HCT116 (cell line): Measurements from ENCODE around the gene SH3BGR. TPM values are rescaled to one million over a fixed set of nuclear protein-coding genes. Genes with fewer than 3 reads are reported as not detected.

Experiments
- ATAC-seq: fragments of 200-7000 bp; cut with Tn5 transposase; 2 replicates; pipeline ENCODE4 v1.9.1; 2020; ENCODE audit warnings: mild to moderate bottlenecking, moderate library complexity
- BruUV-seq: library from RNA; stranded (reverse); fragments of 400-500 nt; replicated peaks from 2 replicates; lab custom pipeline; 2021; lab: Mats Ljungman, UMichigan
- CTCF ChIA-PET: fragments of 300-600 bp; sonication (Branson Sonifier 250); formaldehyde crosslinking; loops from one replicate; lab custom pipeline; 2021; ENCODE audit warnings: antibody characterized with exemption; lab: Charles Lee
- POLR2A ChIA-PET: fragments of 300-600, 350-600 bp; sonication (Branson Sonifier 250); formaldehyde crosslinking; loops from one replicate; lab custom pipeline; 2021; ENCODE audit warnings: antibody characterized with exemption; lab: Charles Lee
- RAD21 ChIA-PET, 2 experiments: fragments of 300-600 bp; sonication (Branson Sonifier 250); formaldehyde crosslinking; loops; one replicate each; lab custom pipeline; 2023; ENCODE audit warnings: low total read pairs in 2 of 2; ENCODE audit not compliant: uncharacterized antibody in 2 of 2, unreplicated experiment in 2 of 2, low non-redundant PET in 1 of 2; lab: Charles Lee
- DNase-seq: peaks from one replicate; pipeline ENCODE4 v3.0.0-alpha.2; 2010; ENCODE audit warnings: low read depth, low spot score
- H2AFZ ChIP-seq: fragments of 200-600 bp; shearing (Covaris generic), sonication (generic); 2 replicates; pipeline ENCODE4 v1.6.1; 2017; ENCODE audit warnings: low read depth, mixed run types, mixed read lengths, antibody characterized with exemption, low read length; ENCODE audit not compliant: poor library complexity, severe bottlenecking
- H3K27ac ChIP-seq: 2 replicates; pipeline ENCODE4 v1.5.1; 2012; ENCODE audit warnings: low read depth, low read length
- H3K27me3 ChIP-seq: fragments of 200-600 bp; sonication (generic); 2 replicates; pipeline ENCODE4 v1.6.1; 2016; ENCODE audit warnings: mixed run types, low read length, mixed read lengths; ENCODE audit not compliant: insufficient read depth
- H3K36me3 ChIP-seq, 2 experiments: fragments of 200-500 bp in 1 of 2; fragments of 200-600 bp in 1 of 2; sonication (Bioruptor generic) in 1 of 2; sonication (generic) in 1 of 2; 2 replicates each; pipeline versions ENCODE4 v1.5.1 to v1.6.1; 2014 to 2016; ENCODE audit warnings: low read length in 2 of 2, inconsistent platforms in 1 of 2, mixed read lengths in 1 of 2, mixed run types in 1 of 2; ENCODE audit not compliant: insufficient read depth in 2 of 2, control insufficient read depth in 1 of 2
- H3K4me1 ChIP-seq, 2 experiments: fragments of 200-600 bp in 1 of 2; sonication (generic) in 1 of 2; 2 replicates each; pipeline versions ENCODE4 v1.5.1 to v1.6.1; 2012 to 2017; ENCODE audit warnings: low read length in 2 of 2, inconsistent platforms in 1 of 2, mild to moderate bottlenecking in 1 of 2, mixed read lengths in 1 of 2, mixed run types in 1 of 2, moderate library complexity in 1 of 2; ENCODE audit not compliant: insufficient read depth in 2 of 2, control insufficient read depth in 1 of 2
- H3K4me2 ChIP-seq: fragments of 200-600 bp; sonication (generic); 2 replicates; pipeline ENCODE4 v1.6.1; 2017; ENCODE audit warnings: mixed run types, low read length, mixed read lengths
- H3K4me3 ChIP-seq, 2 experiments: fragments of 200-600 bp in 1 of 2; sonication (generic) in 1 of 2; replicated peaks in 1 of 2; 2 replicates each; pipeline ENCODE4 v1.5.1; 2011 to 2016; ENCODE audit warnings: low read length in 2 of 2, control low read depth in 1 of 2, low read depth in 1 of 2, mild to moderate bottlenecking in 1 of 2, mixed read lengths in 1 of 2, mixed run types in 1 of 2
- H3K79me2 ChIP-seq: fragments of 200-600 bp; sonication (generic); 2 replicates; pipeline ENCODE4 v1.6.1; 2017; ENCODE audit warnings: mild to moderate bottlenecking, mixed run types, low read length, moderate library complexity, mixed read lengths; ENCODE audit not compliant: insufficient read depth
- H3K9ac ChIP-seq: fragments of 200-600 bp; sonication (generic); 2 replicates; pipeline ENCODE4 v1.6.1; 2016; ENCODE audit warnings: low read length, mixed read lengths
- H3K9me2 ChIP-seq: fragments of 200-600 bp; sonication (generic), shearing (Covaris generic); 2 replicates; pipeline ENCODE4 v1.6.1; 2017; ENCODE audit warnings: mixed run types, mild to moderate bottlenecking, moderate library complexity; ENCODE audit not compliant: insufficient read depth
- H3K9me3 ChIP-seq, 2 experiments: fragments of 200-500 bp in 1 of 2; fragments of 200-600 bp in 1 of 2; sonication (Bioruptor generic) in 1 of 2; sonication (generic) in 1 of 2; 2 replicates each; pipeline ENCODE4 v1.6.1; 2014 to 2017; ENCODE audit warnings: low read length in 2 of 2, mixed read lengths in 2 of 2, inconsistent platforms in 1 of 2, low read depth in 1 of 2, mild to moderate bottlenecking in 1 of 2, mixed run types in 1 of 2, moderate library complexity in 1 of 2; ENCODE audit not compliant: control insufficient read depth in 1 of 2, insufficient read depth in 1 of 2
- H4K20me1 ChIP-seq: fragments of 200-600 bp; sonication (generic), shearing (Covaris generic); 2 replicates; pipeline ENCODE4 v1.6.1; 2017; ENCODE audit warnings: mixed run types, mild to moderate bottlenecking, moderate library complexity; ENCODE audit not compliant: insufficient read depth
- ATF3 ChIP-seq: IDR thresholded peaks from 2 replicates; pipeline ENCODE4 v1.6.1; 2012
- CTCF ChIP-seq, 3 experiments: fragments of 200-600 bp in 1 of 3; sonication (generic) in 1 of 3; IDR thresholded peaks in 2 of 3; conservative IDR thresholded peaks in 1 of 3; 2 replicates each; pipeline ENCODE4 v1.5.1; 2012 to 2017; ENCODE audit warnings: low read depth in 2 of 3, low read length in 2 of 3, antibody characterized with exemption in 1 of 3, borderline replicate concordance in 1 of 3, control low read depth in 1 of 3, mild to moderate bottlenecking in 1 of 3, mixed read lengths in 1 of 3, mixed run types in 1 of 3, moderate library complexity in 1 of 3; ENCODE audit not compliant: insufficient read depth in 1 of 3
- EZH2 ChIP-seq: fragments of 200-600 bp; sonication (generic); IDR thresholded peaks from 2 replicates; pipeline ENCODE4 v1.6.1; 2017; ENCODE audit warnings: antibody characterized with exemption, mixed run types
- EZH2phosphoT487 ChIP-seq: fragments of 200-600 bp; IDR thresholded peaks from 2 replicates; pipeline ENCODE4 v1.6.1; 2018; ENCODE audit warnings: antibody characterized with exemption, borderline replicate concordance
- FOSL1 ChIP-seq: IDR thresholded peaks from 2 replicates; pipeline ENCODE4 v1.6.1; 2012; ENCODE audit warnings: low read depth
- JUND ChIP-seq: IDR thresholded peaks from 2 replicates; pipeline ENCODE4 v1.6.1; 2012
- POLR2A ChIP-seq: IDR thresholded peaks from 2 replicates; pipeline ENCODE4 v1.7.0; 2011; ENCODE audit warnings: borderline replicate concordance; ENCODE audit not compliant: insufficient read depth, insufficient read length; ENCODE audit errors: extremely low read depth
- POLR2AphosphoS5 ChIP-seq: IDR thresholded peaks from 2 replicates; pipeline ENCODE4 v1.6.1; 2011; ENCODE audit warnings: mild to moderate bottlenecking, low read depth, low read length, moderate library complexity
- RAD21 ChIP-seq: IDR thresholded peaks from 2 replicates; pipeline ENCODE4 v1.6.1; 2012; ENCODE audit warnings: low read depth, mild to moderate bottlenecking
- SIN3A ChIP-seq: IDR thresholded peaks from 2 replicates; pipeline ENCODE4 v1.6.1; 2012; ENCODE audit warnings: low read depth
- SP1 ChIP-seq: IDR thresholded peaks from 2 replicates; pipeline ENCODE4 v1.6.1; 2012; ENCODE audit warnings: low read depth
- SRF ChIP-seq: IDR thresholded peaks from 2 replicates; pipeline ENCODE4 v1.6.1; 2012; ENCODE audit warnings: low read depth
- YY1 ChIP-seq: IDR thresholded peaks from 2 replicates; pipeline ENCODE4 v1.6.1; 2011; ENCODE audit warnings: low read length, low read depth, moderate library complexity, mild to moderate bottlenecking; ENCODE audit not compliant: insufficient replicate concordance; ENCODE audit errors: extremely low read depth
- ZBTB33 ChIP-seq: IDR thresholded peaks from 2 replicates; pipeline ENCODE4 v1.6.1; 2011; ENCODE audit warnings: mild to moderate bottlenecking, low read length, moderate library complexity; ENCODE audit not compliant: insufficient replicate concordance; ENCODE audit errors: extremely low read depth
- ZFX ChIP-seq: fragments of 450-650 bp; IDR thresholded peaks from 2 replicates; pipeline ENCODE4 v1.6.1; 2017
- ZNF274 ChIP-seq: fragments of 200-500 bp; sonication (Bioruptor generic); IDR thresholded peaks from 2 replicates; pipeline ENCODE4 v1.6.1; 2014; ENCODE audit warnings: mild to moderate bottlenecking, low read depth, low read length, inconsistent platforms
- intact Hi-C: fragments of 100-400 bp; cut with micrococcal nuclease; formaldehyde crosslinking; loops from 2 replicates; pipeline ENCODE4 v1.10.0; 2022
- total RNA-seq: library from RNA; stranded (reverse); gene quantifications from one replicate; pipeline ENCODE4 v1.2.1, GENCODE V29; 2021; ENCODE audit not compliant: unreplicated experiment

SH3BGR gene
- total RNA-seq, 1 experiment from 2014 or later: 4.8 TPM

GRCh38 chr21:39452970-39453342 lies 1.2 kb downstream of the SH3BGR start (continued):
- TF ChIP-seq CTCF (IDR thresholded peaks at IDR 0.05 in 2 of 3, conservative IDR thresholded peaks at IDR 0.05 in 1 of 3; ENCODE audit: borderline replicate concordance in 1 of 3, insufficient read depth in 1 of 3, low read depth in 2 of 3, low read length in 2 of 3): no peak
- no peak for TF ChIP-seq ZNF274
- TF ChIP-seq FOSL1: no peak
- no peak for TF ChIP-seq RAD21
- TF ChIP-seq SP1: no peak
- TF ChIP-seq YY1: no peak
- TF ChIP-seq EZH2phosphoT487: no peak
- no peak for TF ChIP-seq EZH2
- no peak for TF ChIP-seq ZFX
- no peak for TF ChIP-seq SRF

GRCh38 chr21:39453571-39454179 lies 1.9 kb downstream of the SH3BGR start:
- Histone ChIP-seq H3K4me2 (no peak overlapping the region), H3K36me3 (no peaks in the 10 kb centered on the region), H3K9me2 (no peaks in the 10 kb centered on the region), H3K4me1 (peaks cover 0 to 3% of the 10 kb centered on the region in 2 experiments; a peak in 1 of 4 replicates), H3K4me3 (no peak overlapping the region), H2AFZ (no peak overlapping the region), H3K9ac (no peak overlapping the region), H3K27me3 (no peaks in the 10 kb centered on the region), H4K20me1 (no peaks in the 10 kb centered on the region), H3K9me3 (no peaks in the 10 kb centered on the region), H3K79me2 (no peaks in the 10 kb centered on the region), H3K27ac (no peak overlapping the region)
- ATAC-seq (no peak), DNase-seq (no peak)
- intact Hi-C loops: no loop called here
- BruUV-seq: no TSS peak
- POLR2A ChIA-PET: no interaction called here
- CTCF ChIA-PET: no interaction called here
- TF ChIP-seq POLR2AphosphoS5: no peak
- TF ChIP-seq EZH2: no peak
- TF ChIP-seq ZBTB33: no peak
- TF ChIP-seq POLR2A: no peak
- no peak for TF ChIP-seq SIN3A
- no peak for TF ChIP-seq ATF3
- no peak for TF ChIP-seq ZNF274
- TF ChIP-seq RAD21: no peak
- TF ChIP-seq CTCF (IDR thresholded peaks at IDR 0.05 in 2 of 3, conservative IDR thresholded peaks at IDR 0.05 in 1 of 3; ENCODE audit: borderline replicate concordance in 1 of 3, insufficient read depth in 1 of 3, low read depth in 2 of 3, low read length in 2 of 3): no peak
- no peak for TF ChIP-seq FOSL1
- no peak for TF ChIP-seq EZH2phosphoT487
- no peak for TF ChIP-seq YY1
- no peak for TF ChIP-seq SP1
- TF ChIP-seq JUND: no peak
- RAD21 ChIA-PET: no interaction called here
